BLaER1 (cell line): Measurements from ENCODE around the gene GLRA2.
"Not testable (repeated sequence)": the region's sequence is repeated elsewhere in the genome, so short reads cannot be mapped to it uniquely, and the experiment has no call there.

ENCODE experiments used
- H3K27ac ChIP-seq: shearing (Covaris generic); formaldehyde crosslinking; 2 replicates; pipeline ENCODE4 v1.8.1; 2022
- H3K27me3 ChIP-seq: shearing (Covaris generic); formaldehyde crosslinking; 2 replicates; pipeline ENCODE4 v1.8.1; 2022
- H3K36me3 ChIP-seq: shearing (Covaris generic); formaldehyde crosslinking; 2 replicates; pipeline ENCODE4 v1.8.1; 2022
- H3K4me1 ChIP-seq: shearing (Covaris generic); formaldehyde crosslinking; 2 replicates; pipeline ENCODE4 v1.8.1; 2022
- H3K4me2 ChIP-seq: shearing (Covaris generic); formaldehyde crosslinking; 2 replicates; pipeline ENCODE4 v1.8.1; 2022
- H3K4me3 ChIP-seq: shearing (Covaris generic); formaldehyde crosslinking; 2 replicates; pipeline ENCODE4 v1.8.1; 2022
- H3K9ac ChIP-seq: shearing (Covaris generic); formaldehyde crosslinking; 2 replicates; pipeline ENCODE4 v1.8.1; 2022
- H3K9me3 ChIP-seq: shearing (Covaris generic); formaldehyde crosslinking; 2 replicates; pipeline ENCODE4 v1.8.1; 2022
- H4K20me1 ChIP-seq: shearing (Covaris generic); formaldehyde crosslinking; 2 replicates; pipeline ENCODE4 v1.8.1; 2022
- Cebpa-rat ChIP-seq: shearing (Covaris generic); IDR thresholded peaks from 2 replicates; pipeline ENCODE4 v1.8.1; 2022

GLRA2 gene

GRCh38 chrX:14641681-14642655 lies 112.6 kb downstream of the GLRA2 start:
- Histone ChIP-seq H3K36me3 (no peaks in the 10 kb centered on the region), H3K4me2 (no peak overlapping the region), H3K9ac (no peak overlapping the region), H3K4me1 (no peaks in the 10 kb centered on the region), H4K20me1 (no peaks in the 10 kb centered on the region), H3K9me3 (no peaks in the 10 kb centered on the region), H3K27ac (no peak overlapping the region), H3K27me3 (peaks cover 81% of the 10 kb centered on the region), H3K4me3 (no peak overlapping the region)
- no peak for TF ChIP-seq Cebpa-rat

DNA sequence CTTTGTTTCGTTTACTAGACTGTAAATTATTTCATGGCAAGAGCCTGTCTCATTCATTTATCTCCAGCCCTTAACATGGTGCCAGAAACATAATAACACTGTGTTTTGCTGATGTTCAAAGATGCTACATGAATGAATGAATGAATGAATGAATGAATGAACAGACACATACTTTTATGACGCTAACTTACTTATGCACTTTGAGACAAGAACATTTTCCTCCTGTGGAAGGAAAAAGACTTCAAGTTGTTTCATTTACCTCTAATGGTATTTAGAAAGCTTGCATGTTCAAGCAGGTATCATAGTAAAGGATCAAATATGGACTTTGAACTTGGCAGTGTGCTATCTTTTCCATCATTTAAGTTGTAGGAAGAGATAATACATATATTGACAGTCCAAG lies 131.6 kb downstream of the GLRA2 start:
- Histone ChIP-seq H3K4me1 (no peaks in the 10 kb centered on the region), H3K4me2 (no peak overlapping the region), H3K9me3 (no peaks in the 10 kb centered on the region), H3K4me3 (no peak overlapping the region), H3K9ac (no peak overlapping the region), H3K36me3 (no peaks in the 10 kb centered on the region), H3K27me3 (peaks cover 66% of the 10 kb centered on the region), H4K20me1 (no peaks in the 10 kb centered on the region), H3K27ac (no peak overlapping the region)
- TF ChIP-seq Cebpa-rat = no peak

GRCh38 chrX:14670819-14671218 lies 141.5 kb downstream of the GLRA2 start:
- Histone ChIP-seq H3K9me3 (no peaks in the 10 kb centered on the region), H3K27me3 (peaks cover 82% of the 10 kb centered on the region), H3K36me3 (no peaks in the 10 kb centered on the region), H3K4me3 (no peak overlapping the region), H3K27ac (no peak overlapping the region), H3K4me1 (0 out of 2 replicates have a peak, but pooled peaks cover 7% of the 10 kb centered on the region), H4K20me1 (0 out of 2 replicates have a peak, but pooled peaks cover 6% of the 10 kb centered on the region), H3K4me2 (no peak overlapping the region), H3K9ac (no peak overlapping the region)
- TF ChIP-seq Cebpa-rat = no peak

DNA sequence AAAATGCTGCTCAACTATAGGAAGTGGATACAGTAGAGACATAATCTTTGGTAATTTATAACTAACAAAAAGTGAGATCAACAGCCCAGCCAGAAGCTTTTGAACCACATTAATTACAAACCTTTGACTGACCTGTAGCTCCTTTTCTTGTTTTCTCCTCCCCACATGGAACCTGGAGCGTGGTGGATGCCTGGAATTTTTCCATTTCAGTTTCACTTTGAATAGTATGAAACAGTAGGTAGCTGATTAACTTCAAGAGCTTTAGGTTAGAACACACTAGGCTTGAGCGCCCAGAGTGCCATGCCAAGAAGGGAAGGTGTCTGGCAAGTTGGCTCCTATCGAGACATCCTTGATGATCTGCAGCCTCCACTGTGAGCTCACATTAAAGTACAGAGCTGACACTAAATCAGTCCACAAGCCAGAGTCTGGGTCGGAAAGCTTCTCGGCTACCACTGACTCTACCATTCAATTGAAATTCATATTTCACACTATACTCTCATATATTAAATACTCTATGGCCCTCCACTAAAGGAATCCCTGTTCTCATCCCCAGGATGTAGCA lies 143.4 kb downstream of the GLRA2 start:
- peaks cover 85% of the 10 kb centered on the region for H3K27me3 ChIP-seq
- H3K27ac ChIP-seq = no peak overlapping the region
- no peak overlapping the region for H3K4me3 ChIP-seq
- H3K36me3 ChIP-seq = no peaks in the 10 kb centered on the region
- H3K4me2 ChIP-seq = no peak overlapping the region
- H3K9ac ChIP-seq = no peak overlapping the region
- H3K9me3 ChIP-seq = no peaks in the 10 kb centered on the region
- 0 out of 2 replicates have a peak, but pooled peaks cover 6% of the 10 kb centered on the region for H4K20me1 ChIP-seq
- TF ChIP-seq Cebpa-rat = no peak
- 0 out of 2 replicates have a peak, but pooled peaks cover 7% of the 10 kb centered on the region for H3K4me1 ChIP-seq

DNA sequence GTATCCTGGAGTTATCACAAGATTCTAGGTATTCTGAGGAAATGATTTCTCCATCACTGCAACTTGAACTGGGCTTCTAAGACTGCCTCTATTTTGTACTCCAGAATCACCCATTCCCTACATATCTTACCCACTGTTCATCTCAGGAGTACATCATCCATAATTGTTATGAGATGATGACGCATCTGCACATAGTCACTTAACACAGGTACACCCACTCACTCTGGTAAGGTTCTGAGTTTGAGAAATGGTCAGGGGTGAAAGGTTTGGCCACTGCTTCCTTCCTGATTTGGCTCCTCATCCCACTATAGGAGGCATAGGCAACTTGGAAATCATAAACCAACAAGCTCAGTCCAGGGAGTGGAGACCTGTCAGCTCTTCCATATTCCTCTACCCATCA lies 143.9 kb downstream of the GLRA2 start:
- 0 out of 2 replicates have a peak, but pooled peaks cover 7% of the 10 kb centered on the region for H3K4me1 ChIP-seq
- no peaks in the 10 kb centered on the region for H3K9me3 ChIP-seq
- H3K4me2 ChIP-seq = no peak overlapping the region
- peaks cover 85% of the 10 kb centered on the region for H3K27me3 ChIP-seq
- no peaks in the 10 kb centered on the region for H3K36me3 ChIP-seq
- no peak overlapping the region for H3K4me3 ChIP-seq
- no peak overlapping the region for H3K27ac ChIP-seq
- H3K9ac ChIP-seq = no peak overlapping the region
- TF ChIP-seq Cebpa-rat = no peak
- 0 out of 2 replicates have a peak, but pooled peaks cover 6% of the 10 kb centered on the region for H4K20me1 ChIP-seq

DNA sequence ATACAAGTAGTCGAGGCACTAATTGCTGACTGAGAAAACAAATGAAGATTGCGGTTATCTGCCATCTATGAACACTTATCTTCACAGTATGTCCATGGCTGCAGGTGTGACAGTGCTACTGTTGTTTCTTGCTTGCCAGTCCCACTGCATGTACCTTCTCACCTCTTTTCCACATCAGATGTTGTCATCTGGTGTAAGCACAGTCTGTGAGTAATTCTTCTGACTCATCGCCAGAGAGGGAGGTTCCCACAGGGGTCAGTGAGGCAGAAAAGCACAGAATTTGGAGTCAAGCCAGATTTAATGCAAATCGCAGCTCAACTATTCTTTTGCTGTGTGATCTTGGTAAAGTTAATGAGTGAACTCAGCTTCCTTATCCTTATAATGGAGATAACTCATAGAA lies 144.4 kb downstream of the GLRA2 start:
- Histone ChIP-seq H3K4me3 (no peak overlapping the region), H3K27ac (no peak overlapping the region), H4K20me1 (0 out of 2 replicates have a peak, but pooled peaks cover 6% of the 10 kb centered on the region), H3K27me3 (peaks cover 86% of the 10 kb centered on the region), H3K9ac (no peak overlapping the region), H3K4me2 (no peak overlapping the region), H3K9me3 (no peaks in the 10 kb centered on the region), H3K4me1 (0 out of 2 replicates have a peak, but pooled peaks cover 7% of the 10 kb centered on the region), H3K36me3 (no peaks in the 10 kb centered on the region)
- no peak for TF ChIP-seq Cebpa-rat

DNA sequence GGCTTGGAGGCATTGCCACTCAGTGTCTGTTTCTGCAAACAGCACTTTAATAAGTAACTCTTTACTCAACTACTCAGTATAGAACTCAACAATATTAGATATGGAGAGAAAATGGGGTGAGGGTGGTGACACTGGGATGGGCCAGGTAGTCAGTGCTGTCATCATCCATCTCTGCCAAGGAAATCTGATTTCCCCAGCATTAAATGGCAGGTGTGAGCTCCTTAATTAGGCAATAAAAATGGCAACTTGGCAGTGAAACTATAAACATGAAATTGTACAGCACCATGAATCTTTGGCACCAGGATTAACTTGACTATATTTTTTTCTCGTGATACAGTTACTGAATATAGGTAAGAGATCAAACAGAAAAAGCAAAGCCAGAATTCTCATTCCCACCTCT lies 146.2 kb downstream of the GLRA2 start:
- Histone ChIP-seq H3K4me1 (0 out of 2 replicates have a peak, but pooled peaks cover 6% of the 10 kb centered on the region), H3K27me3 (peaks cover 86% of the 10 kb centered on the region), H4K20me1 (no peaks in the 10 kb centered on the region), H3K4me3 (no peak overlapping the region), H3K36me3 (no peaks in the 10 kb centered on the region), H3K9me3 (no peaks in the 10 kb centered on the region), H3K27ac (no peak overlapping the region), H3K9ac (no peak overlapping the region), H3K4me2 (no peak overlapping the region)
- TF ChIP-seq Cebpa-rat = no peak

GRCh38 chrX:14676431-14676830 lies 147.1 kb downstream of the GLRA2 start:
- TF ChIP-seq Cebpa-rat = no peak

GRCh38 chrX:14688331-14688730 lies 159.0 kb downstream of the GLRA2 start:
- not testable (repeated sequence) for H4K20me1 ChIP-seq, H3K4me1 ChIP-seq, H3K36me3 ChIP-seq, H3K27ac ChIP-seq, H3K4me3 ChIP-seq, H3K9ac ChIP-seq, H3K4me2 ChIP-seq
- peaks cover 16% of the 10 kb centered on the region for H3K9me3 ChIP-seq
- peaks cover 52% of the 10 kb centered on the region for H3K27me3 ChIP-seq

More at GRCh38 chrX:14676431-14676830, 147.1 kb downstream of the GLRA2 start:
- H3K9me3 ChIP-seq = no peaks in the 10 kb centered on the region
- no peak overlapping the region for H3K4me3 ChIP-seq
- peaks cover 85% of the 10 kb centered on the region for H3K27me3 ChIP-seq
- no peaks in the 10 kb centered on the region for H3K36me3 ChIP-seq
- H3K27ac ChIP-seq = no peak overlapping the region
- no peaks in the 10 kb centered on the region for H3K4me1 ChIP-seq
- H3K9ac ChIP-seq = no peak overlapping the region
- H3K4me2 ChIP-seq = no peak overlapping the region
- H4K20me1 ChIP-seq = no peaks in the 10 kb centered on the region

DNA sequence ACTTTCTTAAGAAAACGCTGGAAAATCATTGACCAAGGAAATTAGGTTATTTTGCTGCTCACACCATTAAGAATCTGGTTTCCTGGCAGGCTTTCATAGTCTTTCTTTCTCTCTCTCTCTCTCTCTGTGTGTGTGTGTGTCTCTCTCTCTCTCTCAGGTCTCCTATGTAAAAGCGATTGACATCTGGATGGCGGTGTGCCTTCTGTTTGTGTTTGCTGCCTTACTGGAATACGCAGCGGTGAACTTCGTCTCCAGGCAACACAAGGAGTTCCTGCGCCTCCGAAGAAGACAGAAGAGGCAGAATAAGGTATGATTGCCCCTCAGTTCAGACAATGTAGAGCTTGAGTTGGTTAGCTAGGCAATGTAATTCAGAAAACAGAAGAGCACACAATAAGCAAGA lies 161.2 kb downstream of the GLRA2 start:
- no peaks in the 10 kb centered on the region for H3K36me3 ChIP-seq
- no peak overlapping the region for H3K9ac ChIP-seq
- no peak overlapping the region for H3K4me2 ChIP-seq
- no peak overlapping the region for H3K4me3 ChIP-seq
- no peaks in the 10 kb centered on the region for H3K4me1 ChIP-seq
- TF ChIP-seq Cebpa-rat = no peak
- H3K27me3 ChIP-seq = peaks cover 69% of the 10 kb centered on the region
- H3K27ac ChIP-seq = no peak overlapping the region
- no peaks in the 10 kb centered on the region; the same call in 1 of the 2 replicates for H4K20me1 ChIP-seq
- H3K9me3 ChIP-seq = peaks cover 11% of the 10 kb centered on the region
